Neural cell (in vitro differentiated cells): ENCODE measurements around the gene MRTFB. TPM values are rescaled to one million over a fixed set of nuclear protein-coding genes. Genes with fewer than 3 reads are reported as not detected.

Source experiments
- H2AFZ ChIP-seq: fragments of 200-600, 300-800 bp; sonication (generic), shearing (Covaris generic); 2 replicates; pipeline ENCODE4 v1.6.0; 2014; ENCODE audit warnings: low read depth, mild to moderate bottlenecking, antibody characterized with exemption, low read length, moderate library complexity
- H3F3A ChIP-seq: fragments of 200-600 bp; shearing (Covaris generic); 2 replicates; pipeline ENCODE4 v1.6.1; 2016; ENCODE audit warnings: mild to moderate bottlenecking, moderate library complexity, mixed read lengths, antibody characterized with exemption, low read length; ENCODE audit not compliant: insufficient read depth, poor library complexity, severe bottlenecking
- H3K27ac ChIP-seq: fragments of 200-600, 300-800 bp; sonication (generic), shearing (Covaris generic); 2 replicates; pipeline ENCODE4 v1.5.1; 2014; ENCODE audit warnings: mild to moderate bottlenecking, low read length, moderate library complexity
- H3K27me3 ChIP-seq: fragments of 300-800, 200-600 bp; sonication (generic), shearing (Covaris generic); 2 replicates; pipeline ENCODE4 v1.6.0; 2014; ENCODE audit warnings: mild to moderate bottlenecking, low read depth, low read length, moderate library complexity; ENCODE audit not compliant: insufficient read depth
- H3K36me3 ChIP-seq: fragments of 300-800, 200-600 bp; sonication (generic), shearing (Covaris generic); 2 replicates; pipeline ENCODE4 v1.5.1; 2014; ENCODE audit warnings: mild to moderate bottlenecking, antibody characterized with exemption, low read length, moderate library complexity; ENCODE audit not compliant: insufficient read depth
- H3K4me2 ChIP-seq: fragments of 300-800, 200-600 bp; sonication (generic), shearing (Covaris generic); 2 replicates; pipeline ENCODE4 v1.6.0; 2014; ENCODE audit warnings: mild to moderate bottlenecking, low read length
- H3K4me3 ChIP-seq: fragments of 300-800, 200-600 bp; sonication (generic), shearing (Covaris generic); 2 replicates; pipeline ENCODE4 v1.5.1; 2014; ENCODE audit warnings: mild to moderate bottlenecking, low read length, moderate library complexity
- H3K79me2 ChIP-seq: fragments of 200-600 bp; shearing (Covaris generic); replicated peaks from 2 replicates; pipeline ENCODE4 v1.6.0; 2014; ENCODE audit warnings: mild to moderate bottlenecking, low read length, moderate library complexity; ENCODE audit not compliant: insufficient read depth
- H3K9ac ChIP-seq: fragments of 300-800, 200-600 bp; sonication (generic), shearing (Covaris generic); 2 replicates; pipeline ENCODE4 v1.6.1; 2016; ENCODE audit warnings: mild to moderate bottlenecking, low read length, mixed read lengths
- H3K9me2 ChIP-seq: fragments of 200-600 bp; shearing (Covaris generic); 2 replicates; pipeline ENCODE4 v1.6.1; 2016; ENCODE audit warnings: mild to moderate bottlenecking, low read length, mixed read lengths; ENCODE audit not compliant: insufficient read depth
- H3K9me3 ChIP-seq: fragments of 200-600, 300-800 bp; sonication (generic), shearing (Covaris generic); 2 replicates; pipeline ENCODE4 v1.6.1; 2016; ENCODE audit warnings: mild to moderate bottlenecking, mixed run types, low read length, moderate library complexity, mixed read lengths
- H4K20me1 ChIP-seq: fragments of 200-600 bp; shearing (Covaris generic); 2 replicates; pipeline ENCODE4 v1.6.1; 2016; ENCODE audit warnings: mild to moderate bottlenecking, mixed run types; ENCODE audit not compliant: insufficient read depth
- EP300 ChIP-seq: fragments of 450-650 bp; conservative IDR thresholded peaks from 2 replicates; pipeline ENCODE4 v1.6.1; 2014; ENCODE audit warnings: antibody characterized with exemption, mild to moderate bottlenecking, moderate library complexity; ENCODE audit not compliant: poor library complexity, severe bottlenecking
- EZH2 ChIP-seq: fragments of 200-600, 300-800 bp; shearing (Covaris generic), sonication (generic); IDR thresholded peaks from 2 replicates; pipeline ENCODE4 v1.6.1; 2014; ENCODE audit warnings: antibody characterized with exemption, low read length, borderline replicate concordance, mild to moderate bottlenecking; ENCODE audit not compliant: insufficient read depth, poor library complexity, severe bottlenecking
- MXI1 ChIP-seq: fragments of 450-650 bp; conservative IDR thresholded peaks from 2 replicates; pipeline ENCODE4 v1.6.1; 2014; ENCODE audit warnings: antibody characterized with exemption, mild to moderate bottlenecking; ENCODE audit not compliant: poor library complexity, severe bottlenecking
- POLR2AphosphoS5 ChIP-seq: IDR thresholded peaks from 2 replicates; pipeline ENCODE4 v1.6.1; 2012
- RAD21 ChIP-seq: fragments of 450-650 bp; conservative IDR thresholded peaks from 2 replicates; pipeline ENCODE4 v1.6.1; 2014; ENCODE audit warnings: antibody characterized with exemption, mild to moderate bottlenecking, moderate library complexity
- SMC3 ChIP-seq: fragments of 450-650 bp; conservative IDR thresholded peaks from 2 replicates; pipeline ENCODE4 v1.6.1; 2014; ENCODE audit warnings: antibody characterized with exemption, mild to moderate bottlenecking, moderate library complexity; ENCODE audit not compliant: poor library complexity
- TAF1 ChIP-seq: IDR thresholded peaks from 2 replicates; pipeline ENCODE4 v1.6.1; 2012; ENCODE audit warnings: low read depth
- polyA plus RNA-seq: library from polyadenylated mRNA; depleted of rRNA; stranded (reverse); fragments of >200 nt; gene quantifications from 2 replicates; pipeline ENCODE4 v1.2.3, GENCODE V29; 2014
- TF ChIP-seq, protein P1 (sequence below): fragments of 450-650 bp; IDR thresholded peaks from 2 replicates; pipeline ENCODE4 v1.5.1; 2014; ENCODE audit warnings: antibody characterized with exemption, mild to moderate bottlenecking, moderate library complexity; ENCODE audit not compliant: poor library complexity, severe bottlenecking
- TF ChIP-seq, protein P2 (sequence below): IDR thresholded peaks from 2 replicates; pipeline ENCODE4 v1.6.1; 2012; ENCODE audit warnings: borderline replicate concordance

The MRTFB gene
- polyA plus RNA-seq, 1 donor from 2014 or later: 18.6 TPM

DNA sequence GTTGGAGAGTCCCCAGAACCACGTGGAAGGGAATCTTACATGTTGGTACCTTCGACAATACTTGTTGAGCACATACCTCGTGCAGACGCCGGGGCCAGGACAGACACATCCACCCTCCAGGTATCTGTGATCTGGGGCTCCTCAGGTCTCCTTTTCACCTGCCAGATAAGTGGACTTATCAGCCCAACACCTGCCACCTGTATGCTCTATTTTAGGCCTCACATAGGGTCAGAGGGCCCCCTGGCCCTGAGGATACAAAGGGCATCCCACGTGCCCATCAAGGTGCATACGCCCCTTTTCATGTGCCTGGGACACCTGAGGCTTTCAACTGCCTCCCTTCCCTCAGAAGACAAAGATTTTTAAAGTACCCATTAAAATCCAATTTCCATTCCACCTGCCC lies 212.7 kb downstream of the MRTFB start:
- H3K27ac ChIP-seq: no peak overlapping the region
- H3K4me3 ChIP-seq: no peak overlapping the region

DNA sequence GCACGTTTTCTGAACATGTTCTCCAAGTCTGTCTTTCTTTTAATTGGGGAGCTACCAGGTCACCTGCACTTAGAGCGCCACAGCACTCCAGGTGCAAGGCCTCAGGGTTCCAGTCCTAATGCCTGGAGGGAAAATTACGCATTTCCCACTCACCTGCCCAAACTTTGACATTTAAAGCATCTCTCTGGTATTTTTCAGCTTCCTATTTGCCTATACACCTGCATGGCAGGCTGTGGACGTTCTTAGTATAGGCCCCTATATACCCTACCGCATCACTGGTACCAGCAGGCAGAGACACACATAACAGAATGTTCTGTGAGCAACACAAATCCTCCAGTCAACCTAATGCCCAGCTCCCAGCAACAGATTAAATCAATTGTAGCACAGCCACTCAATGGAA lies 213.3 kb downstream of the MRTFB start:
- Histone ChIP-seq H3K4me3 (peak overlapping the region; percentile 71), H3F3A (peaks cover 7% of the 10 kb centered on the region), H3K36me3 (no peaks in the 10 kb centered on the region), H4K20me1 (no peaks in the 10 kb centered on the region), H3K9me2 (no peaks in the 10 kb centered on the region), H3K4me2 (peak overlapping the region; percentile 72), H3K27me3 (no peaks in the 10 kb centered on the region), H3K9ac (peak overlapping the region; percentile 66), H3K79me2 (no peaks in the 10 kb centered on the region), H2AFZ (no peak overlapping the region), H3K9me3 (no peaks in the 10 kb centered on the region), H3K27ac (no peak overlapping the region)
- no peak for TF ChIP-seq EZH2
- no peak for TF ChIP-seq POLR2AphosphoS5
- TF ChIP-seq RAD21: no peak
- TF ChIP-seq, protein P1, sequence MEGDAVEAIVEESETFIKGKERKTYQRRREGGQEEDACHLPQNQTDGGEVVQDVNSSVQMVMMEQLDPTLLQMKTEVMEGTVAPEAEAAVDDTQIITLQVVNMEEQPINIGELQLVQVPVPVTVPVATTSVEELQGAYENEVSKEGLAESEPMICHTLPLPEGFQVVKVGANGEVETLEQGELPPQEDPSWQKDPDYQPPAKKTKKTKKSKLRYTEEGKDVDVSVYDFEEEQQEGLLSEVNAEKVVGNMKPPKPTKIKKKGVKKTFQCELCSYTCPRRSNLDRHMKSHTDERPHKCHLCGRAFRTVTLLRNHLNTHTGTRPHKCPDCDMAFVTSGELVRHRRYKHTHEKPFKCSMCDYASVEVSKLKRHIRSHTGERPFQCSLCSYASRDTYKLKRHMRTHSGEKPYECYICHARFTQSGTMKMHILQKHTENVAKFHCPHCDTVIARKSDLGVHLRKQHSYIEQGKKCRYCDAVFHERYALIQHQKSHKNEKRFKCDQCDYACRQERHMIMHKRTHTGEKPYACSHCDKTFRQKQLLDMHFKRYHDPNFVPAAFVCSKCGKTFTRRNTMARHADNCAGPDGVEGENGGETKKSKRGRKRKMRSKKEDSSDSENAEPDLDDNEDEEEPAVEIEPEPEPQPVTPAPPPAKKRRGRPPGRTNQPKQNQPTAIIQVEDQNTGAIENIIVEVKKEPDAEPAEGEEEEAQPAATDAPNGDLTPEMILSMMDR: no peak
- no peak for TF ChIP-seq SMC3

More for the DNA sequence above, 212.7 kb downstream of the MRTFB start:
- H3K9ac ChIP-seq: no peak overlapping the region
- TF ChIP-seq RAD21 (no peak), MXI1 (no peak), SMC3 (no peak), POLR2AphosphoS5 (no peak), EP300 (no peak), EZH2 (no peak), TAF1 (no peak)
- TF ChIP-seq, protein P1: no peak
- TF ChIP-seq, protein P2, sequence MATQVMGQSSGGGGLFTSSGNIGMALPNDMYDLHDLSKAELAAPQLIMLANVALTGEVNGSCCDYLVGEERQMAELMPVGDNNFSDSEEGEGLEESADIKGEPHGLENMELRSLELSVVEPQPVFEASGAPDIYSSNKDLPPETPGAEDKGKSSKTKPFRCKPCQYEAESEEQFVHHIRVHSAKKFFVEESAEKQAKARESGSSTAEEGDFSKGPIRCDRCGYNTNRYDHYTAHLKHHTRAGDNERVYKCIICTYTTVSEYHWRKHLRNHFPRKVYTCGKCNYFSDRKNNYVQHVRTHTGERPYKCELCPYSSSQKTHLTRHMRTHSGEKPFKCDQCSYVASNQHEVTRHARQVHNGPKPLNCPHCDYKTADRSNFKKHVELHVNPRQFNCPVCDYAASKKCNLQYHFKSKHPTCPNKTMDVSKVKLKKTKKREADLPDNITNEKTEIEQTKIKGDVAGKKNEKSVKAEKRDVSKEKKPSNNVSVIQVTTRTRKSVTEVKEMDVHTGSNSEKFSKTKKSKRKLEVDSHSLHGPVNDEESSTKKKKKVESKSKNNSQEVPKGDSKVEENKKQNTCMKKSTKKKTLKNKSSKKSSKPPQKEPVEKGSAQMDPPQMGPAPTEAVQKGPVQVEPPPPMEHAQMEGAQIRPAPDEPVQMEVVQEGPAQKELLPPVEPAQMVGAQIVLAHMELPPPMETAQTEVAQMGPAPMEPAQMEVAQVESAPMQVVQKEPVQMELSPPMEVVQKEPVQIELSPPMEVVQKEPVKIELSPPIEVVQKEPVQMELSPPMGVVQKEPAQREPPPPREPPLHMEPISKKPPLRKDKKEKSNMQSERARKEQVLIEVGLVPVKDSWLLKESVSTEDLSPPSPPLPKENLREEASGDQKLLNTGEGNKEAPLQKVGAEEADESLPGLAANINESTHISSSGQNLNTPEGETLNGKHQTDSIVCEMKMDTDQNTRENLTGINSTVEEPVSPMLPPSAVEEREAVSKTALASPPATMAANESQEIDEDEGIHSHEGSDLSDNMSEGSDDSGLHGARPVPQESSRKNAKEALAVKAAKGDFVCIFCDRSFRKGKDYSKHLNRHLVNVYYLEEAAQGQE: no peak
- H3K4me2 ChIP-seq: no peak overlapping the region
- H3K79me2 ChIP-seq: no peaks in the 10 kb centered on the region
- no peaks in the 10 kb centered on the region for H3K27me3 ChIP-seq
- H2AFZ ChIP-seq: no peak overlapping the region
- H4K20me1 ChIP-seq: no peaks in the 10 kb centered on the region
- no peaks in the 10 kb centered on the region for H3K36me3 ChIP-seq
- peaks cover 7% of the 10 kb centered on the region for H3F3A ChIP-seq
- no peaks in the 10 kb centered on the region for H3K9me3 ChIP-seq
- H3K9me2 ChIP-seq: no peaks in the 10 kb centered on the region
